GM12874 (cell line): ENCODE data around the gene PLCL2.

Source experiments
- TF ChIP-seq, protein P1 (sequence below): IDR thresholded peaks from 2 replicates; pipeline ENCODE4 v1.5.1; 2011; ENCODE audit warnings: low read depth, mild to moderate bottlenecking, control low read depth, low read length, moderate library complexity; ENCODE audit not compliant: insufficient read depth

The PLCL2 gene

DNA sequence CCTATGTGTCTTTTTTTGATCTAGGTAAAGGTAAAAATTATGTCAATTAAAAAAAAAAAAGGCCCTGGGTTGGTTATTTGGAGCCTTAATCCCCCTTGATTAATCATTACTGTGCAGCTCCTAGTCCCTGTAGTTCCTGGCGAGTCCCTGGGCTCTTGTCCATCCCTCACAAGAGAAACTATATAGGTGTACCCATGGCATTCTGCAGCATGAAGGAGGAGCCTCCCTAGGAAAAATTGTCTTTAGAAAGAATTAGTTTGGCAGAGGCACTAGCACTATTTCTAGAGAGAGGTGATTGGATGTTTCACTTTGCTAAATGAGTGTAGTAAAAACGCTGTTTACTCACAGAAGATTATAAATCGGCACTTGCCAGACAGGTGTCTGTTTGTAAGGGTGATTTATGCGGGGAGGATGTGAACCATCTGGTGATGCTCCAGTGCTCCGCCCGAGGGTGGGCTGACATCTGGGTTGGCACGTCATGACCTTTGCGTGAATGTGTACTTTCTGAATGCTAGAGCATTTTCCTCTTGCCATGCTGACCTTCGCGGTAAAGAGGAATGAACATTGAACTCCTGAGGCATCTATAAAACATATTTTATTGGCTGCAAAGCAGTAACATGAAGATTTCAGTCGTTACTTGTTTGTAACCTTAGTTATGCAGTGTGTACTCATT is 12.6 kb downstream of the PLCL2 start:
- TF ChIP-seq, protein P1, sequence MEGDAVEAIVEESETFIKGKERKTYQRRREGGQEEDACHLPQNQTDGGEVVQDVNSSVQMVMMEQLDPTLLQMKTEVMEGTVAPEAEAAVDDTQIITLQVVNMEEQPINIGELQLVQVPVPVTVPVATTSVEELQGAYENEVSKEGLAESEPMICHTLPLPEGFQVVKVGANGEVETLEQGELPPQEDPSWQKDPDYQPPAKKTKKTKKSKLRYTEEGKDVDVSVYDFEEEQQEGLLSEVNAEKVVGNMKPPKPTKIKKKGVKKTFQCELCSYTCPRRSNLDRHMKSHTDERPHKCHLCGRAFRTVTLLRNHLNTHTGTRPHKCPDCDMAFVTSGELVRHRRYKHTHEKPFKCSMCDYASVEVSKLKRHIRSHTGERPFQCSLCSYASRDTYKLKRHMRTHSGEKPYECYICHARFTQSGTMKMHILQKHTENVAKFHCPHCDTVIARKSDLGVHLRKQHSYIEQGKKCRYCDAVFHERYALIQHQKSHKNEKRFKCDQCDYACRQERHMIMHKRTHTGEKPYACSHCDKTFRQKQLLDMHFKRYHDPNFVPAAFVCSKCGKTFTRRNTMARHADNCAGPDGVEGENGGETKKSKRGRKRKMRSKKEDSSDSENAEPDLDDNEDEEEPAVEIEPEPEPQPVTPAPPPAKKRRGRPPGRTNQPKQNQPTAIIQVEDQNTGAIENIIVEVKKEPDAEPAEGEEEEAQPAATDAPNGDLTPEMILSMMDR: no peak

DNA sequence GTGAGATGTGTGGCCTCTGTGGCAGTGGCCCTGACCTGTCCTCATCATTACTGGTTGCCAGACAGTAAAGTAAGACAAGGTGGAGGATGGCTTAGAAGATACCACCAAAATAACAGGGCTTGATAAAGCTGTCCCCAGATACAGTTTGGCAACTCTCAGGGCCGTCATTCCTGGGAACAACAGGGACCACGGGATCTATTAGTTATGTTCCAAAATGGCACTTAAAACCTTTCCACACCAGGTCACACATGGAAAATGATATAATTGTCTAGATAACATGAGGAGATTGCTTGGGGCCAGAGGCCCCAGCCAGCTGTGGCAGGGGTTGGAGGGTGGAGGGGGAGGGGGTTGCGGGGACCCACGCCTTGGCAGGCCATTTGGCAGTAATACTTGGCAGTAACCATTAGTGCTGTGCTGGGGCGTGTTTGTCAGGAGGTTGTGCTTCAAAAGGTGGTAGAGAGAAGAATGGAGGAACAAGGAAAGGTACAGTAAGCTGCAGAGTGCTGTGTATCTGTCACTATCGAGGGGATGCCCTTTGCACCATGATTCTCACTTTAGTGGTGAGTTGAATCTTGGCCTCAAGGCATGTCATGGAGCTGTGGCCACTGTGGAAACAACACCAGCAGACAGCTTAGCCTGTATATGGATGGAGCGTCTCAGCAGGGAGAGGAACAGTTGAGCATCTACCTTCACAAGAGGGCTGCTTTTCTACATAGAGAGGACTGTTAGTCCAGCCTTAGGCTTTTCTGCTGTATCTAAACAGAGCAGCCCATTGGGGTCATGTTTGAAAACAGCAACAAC is 14.0 kb downstream of the PLCL2 start:
- TF ChIP-seq, protein P1: no peak

DNA sequence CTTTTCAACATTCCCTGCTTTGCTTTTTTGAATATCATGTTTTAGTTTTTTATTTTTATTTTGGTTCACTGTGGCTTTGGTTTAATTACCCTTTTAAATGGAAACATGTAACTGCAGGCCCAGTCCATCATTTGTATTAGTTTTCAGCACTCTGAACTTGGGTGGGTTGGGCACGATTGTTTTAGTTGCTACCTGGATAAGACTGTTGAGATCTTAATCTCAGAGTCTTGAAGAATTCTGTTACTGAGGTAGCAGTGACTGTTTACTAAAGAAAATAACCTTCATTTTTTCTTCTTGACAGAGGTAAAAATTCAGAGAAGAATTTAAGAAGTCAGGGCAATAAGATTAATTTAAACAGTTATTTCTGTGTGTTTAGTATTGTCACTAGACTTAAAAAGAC is 15.2 kb downstream of the PLCL2 start:
- TF ChIP-seq, protein P1: no peak

DNA sequence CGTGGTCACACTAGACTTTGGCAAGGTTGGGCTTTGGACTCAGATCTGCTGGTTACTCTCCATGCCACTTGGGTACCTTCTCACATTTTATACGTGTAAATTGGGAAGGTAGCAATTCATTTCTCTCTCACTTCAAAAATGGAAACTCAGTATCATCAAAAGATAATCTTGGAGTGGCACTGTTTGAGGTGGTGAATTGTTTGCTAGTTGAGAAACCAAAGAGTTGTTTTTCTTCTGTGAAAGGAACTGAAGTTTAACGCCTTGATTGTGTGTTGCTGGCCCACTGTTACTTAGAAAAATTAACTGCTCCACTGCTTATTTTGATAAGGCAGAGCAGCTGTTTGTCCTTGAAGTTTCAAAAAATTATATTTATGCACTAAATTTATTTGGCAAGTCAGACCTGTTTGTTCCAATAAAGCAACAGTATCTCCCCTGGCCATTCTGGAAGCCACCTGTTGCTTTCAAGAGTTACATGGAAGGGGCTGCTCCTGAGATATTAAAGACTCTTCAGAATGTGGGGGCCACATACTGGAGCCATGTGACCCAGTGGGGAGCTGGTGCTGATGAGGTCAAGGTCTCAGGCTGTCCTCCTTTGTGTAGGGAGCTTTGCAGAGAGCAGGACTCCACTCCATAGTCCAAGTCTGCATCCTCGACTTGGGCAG is 16.2 kb downstream of the PLCL2 start:
- TF ChIP-seq, protein P1: no peak

DNA sequence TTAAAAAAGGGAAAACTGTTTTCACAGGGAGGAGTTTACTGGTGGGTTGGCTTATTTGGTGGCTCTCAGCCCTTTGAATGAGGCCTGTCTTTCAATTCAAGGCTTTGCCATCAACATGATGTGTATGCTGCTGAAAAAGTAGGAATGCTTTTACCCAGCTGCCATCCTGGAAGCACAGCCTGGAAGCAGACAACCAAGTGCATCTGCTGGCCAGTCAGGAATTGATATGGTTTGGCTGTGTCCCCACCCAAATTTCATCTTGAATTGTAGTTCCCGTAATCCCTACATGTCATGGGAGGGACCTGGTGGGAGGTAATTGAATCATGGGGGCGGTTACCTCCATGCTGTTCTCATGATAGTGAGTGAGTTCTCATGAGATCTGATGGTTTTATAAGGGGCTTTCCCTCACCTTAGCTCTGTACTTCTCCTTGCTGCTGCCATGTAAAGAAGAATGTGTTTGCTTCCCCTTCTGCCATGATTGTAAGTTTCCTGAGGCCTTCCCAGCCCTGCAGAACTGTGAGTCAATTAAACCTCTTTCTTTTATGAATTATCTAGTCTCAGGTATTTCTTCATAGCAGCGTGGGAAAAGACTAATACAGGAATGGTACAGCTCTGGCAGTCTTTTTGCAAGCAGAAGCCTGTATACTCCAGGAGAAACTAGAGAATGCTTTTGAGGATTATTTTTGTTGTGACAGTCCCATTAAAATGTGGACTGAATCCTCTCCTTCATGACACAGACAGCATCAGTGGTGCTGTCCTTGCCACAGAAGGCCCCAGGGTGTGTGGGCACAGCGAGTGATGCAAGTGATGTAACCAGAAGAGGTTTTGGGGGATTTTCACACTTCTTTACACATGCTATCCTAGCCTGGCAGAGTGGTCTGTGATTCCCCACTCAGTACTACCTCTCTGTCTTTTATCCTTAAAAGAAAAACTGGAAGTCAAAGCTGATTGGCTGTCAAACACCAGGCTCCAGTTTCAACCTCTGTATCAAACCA is 20.0 kb downstream of the PLCL2 start:
- TF ChIP-seq, protein P1: no peak

DNA sequence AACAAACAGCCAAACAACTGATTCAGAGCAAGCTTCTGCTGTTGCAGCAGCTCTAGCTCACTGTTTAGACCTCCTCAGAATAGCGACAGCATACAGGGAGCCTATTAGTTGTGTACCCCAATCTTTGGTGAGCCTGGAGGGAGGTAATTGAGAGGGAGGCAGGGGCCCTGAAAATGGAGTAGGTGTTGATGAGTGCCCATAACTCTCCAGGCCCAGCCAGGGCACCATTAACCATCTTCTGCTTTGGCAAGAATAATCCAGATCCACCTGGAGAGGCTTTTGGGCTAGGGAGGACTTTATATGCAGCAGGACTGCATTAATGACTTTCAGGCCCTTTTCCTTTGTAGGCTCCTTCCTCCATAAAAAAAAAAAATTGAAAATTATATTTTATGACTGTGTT is 20.9 kb downstream of the PLCL2 start:
- TF ChIP-seq, protein P1: no peak

DNA sequence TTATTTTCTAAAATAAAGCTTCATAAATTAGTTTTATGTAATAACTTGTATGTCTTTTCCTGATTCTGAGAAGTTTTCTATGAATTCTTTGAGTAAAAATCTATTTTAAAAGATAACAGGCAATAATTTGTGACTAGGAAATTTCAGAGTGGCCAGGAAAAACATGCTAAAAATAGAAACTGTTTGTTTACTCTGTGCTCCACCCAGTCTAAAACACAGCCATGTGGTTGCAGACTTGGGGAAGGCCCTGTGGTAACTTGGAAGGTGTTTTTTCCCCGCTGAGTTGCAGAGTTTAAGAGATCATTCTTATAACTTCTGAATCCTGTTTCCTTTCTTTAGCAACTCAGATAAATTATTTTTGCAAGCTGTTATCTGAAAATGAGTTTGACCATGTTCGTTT is 21.9 kb downstream of the PLCL2 start:
- TF ChIP-seq, protein P1: no peak
